ENCODE data around the gene ZDHHC14. TPM values are rescaled to one million over a fixed set of nuclear protein-coding genes. Genes with fewer than 3 reads are reported as not detected.

ZDHHC14 gene
- total RNA-seq, 2 donors from 2014 or later: 10.2 to 10.6 TPM

- Histone ChIP-seq H3K36me3 (replicated peaks in 1 of 2; ENCODE audit: insufficient read depth in 1 of 2, low read depth in 2 of 2) (no peaks in the 10 kb centered on the region), H3K9me3 (peaks cover 0 to 5% (median 0%) of the 10 kb centered on the region in 3 donors), H3K4me3 (no peak overlapping the region), H3K27me3 (no peaks in the 10 kb centered on the region), H3K4me1 (peaks cover 6% of the 10 kb centered on the region), H3K27ac (no peak overlapping the region)
- intact Hi-C loops (cut with DNase I): no loop called here
- 77 to 88% methylated on average over 24 of the region's 24 CpGs for WGBS, 2 donors
- ATAC-seq: no peak
- no peak for DNase-seq
- TF ChIP-seq POLR2A (IDR thresholded peaks at IDR 0.05): no peak
- TF ChIP-seq CTCF (IDR thresholded peaks at IDR 0.05): no peak
These were observed 129.6 kb downstream of the ZDHHC14 start for GRCh38 chr6:157510323-157511188.

GRCh38 chr6:157511682-157512381 lies 130.8 kb downstream of the ZDHHC14 start:
- TF ChIP-seq CTCF (IDR thresholded peaks at IDR 0.05) (no peak), POLR2A (IDR thresholded peaks at IDR 0.05) (no peak)
- 92 to 93% methylated on average over 16 of the region's 16 CpGs for WGBS, 2 donors

GRCh38 chr6:157512382-157512682 lies 131.3 kb downstream of the ZDHHC14 start:
- Histone ChIP-seq H3K27ac (no peak overlapping the region), H3K36me3 (replicated peaks in 1 of 2; ENCODE audit: insufficient read depth in 1 of 2, low read depth in 2 of 2) (no peaks in the 10 kb centered on the region), H3K4me3 (no peak overlapping the region), H3K4me1 (peaks cover 6% of the 10 kb centered on the region), H3K9me3 (no peaks in the 10 kb centered on the region), H3K27me3 (no peaks in the 10 kb centered on the region)
- no peak for DNase-seq
- 92% methylated on average over 5 of the region's 5 CpGs for WGBS, 2 donors
- no peak for ATAC-seq
- intact Hi-C loops (cut with DNase I): no loop called here
- TF ChIP-seq POLR2A (IDR thresholded peaks at IDR 0.05) (no peak), CTCF (IDR thresholded peaks at IDR 0.05) (no peak)

More at GRCh38 chr6:157511682-157512381, 130.8 kb downstream of the ZDHHC14 start:
- intact Hi-C loops (cut with DNase I): no loop called here
- H3K27ac ChIP-seq: no peak overlapping the region
- DNase-seq (no peak), ATAC-seq (no peak)
- no peaks in the 10 kb centered on the region for H3K36me3 ChIP-seq (replicated peaks in 1 of 2; ENCODE audit: insufficient read depth in 1 of 2, low read depth in 2 of 2)
- H3K4me3 ChIP-seq: no peak overlapping the region
- no peaks in the 10 kb centered on the region for H3K9me3 ChIP-seq
- peaks cover 6% of the 10 kb centered on the region for H3K4me1 ChIP-seq
- no peaks in the 10 kb centered on the region for H3K27me3 ChIP-seq

GRCh38 chr6:157513004-157513603 lies 132.1 kb downstream of the ZDHHC14 start:
- intact Hi-C loops (cut with DNase I): no loop called here
- Histone ChIP-seq H3K27ac (no peak overlapping the region), H3K36me3 (replicated peaks in 1 of 2; ENCODE audit: insufficient read depth in 1 of 2, low read depth in 2 of 2) (no peaks in the 10 kb centered on the region), H3K4me1 (peaks cover 6% of the 10 kb centered on the region), H3K27me3 (no peaks in the 10 kb centered on the region), H3K4me3 (no peak overlapping the region), H3K9me3 (no peaks in the 10 kb centered on the region)
- ATAC-seq (no peak), DNase-seq (peak in 2 of 4 donors; percentile 12 to 15)
- TF ChIP-seq CTCF (IDR thresholded peaks at IDR 0.05): no peak
- WGBS, 2 donors: 51 to 54% methylated on average over 9 of the region's 9 CpGs

Measured in body of pancreas (tissue), 4 donors.